Measurements from ENCODE around the gene MPEG1.

The MPEG1 gene

DNA sequence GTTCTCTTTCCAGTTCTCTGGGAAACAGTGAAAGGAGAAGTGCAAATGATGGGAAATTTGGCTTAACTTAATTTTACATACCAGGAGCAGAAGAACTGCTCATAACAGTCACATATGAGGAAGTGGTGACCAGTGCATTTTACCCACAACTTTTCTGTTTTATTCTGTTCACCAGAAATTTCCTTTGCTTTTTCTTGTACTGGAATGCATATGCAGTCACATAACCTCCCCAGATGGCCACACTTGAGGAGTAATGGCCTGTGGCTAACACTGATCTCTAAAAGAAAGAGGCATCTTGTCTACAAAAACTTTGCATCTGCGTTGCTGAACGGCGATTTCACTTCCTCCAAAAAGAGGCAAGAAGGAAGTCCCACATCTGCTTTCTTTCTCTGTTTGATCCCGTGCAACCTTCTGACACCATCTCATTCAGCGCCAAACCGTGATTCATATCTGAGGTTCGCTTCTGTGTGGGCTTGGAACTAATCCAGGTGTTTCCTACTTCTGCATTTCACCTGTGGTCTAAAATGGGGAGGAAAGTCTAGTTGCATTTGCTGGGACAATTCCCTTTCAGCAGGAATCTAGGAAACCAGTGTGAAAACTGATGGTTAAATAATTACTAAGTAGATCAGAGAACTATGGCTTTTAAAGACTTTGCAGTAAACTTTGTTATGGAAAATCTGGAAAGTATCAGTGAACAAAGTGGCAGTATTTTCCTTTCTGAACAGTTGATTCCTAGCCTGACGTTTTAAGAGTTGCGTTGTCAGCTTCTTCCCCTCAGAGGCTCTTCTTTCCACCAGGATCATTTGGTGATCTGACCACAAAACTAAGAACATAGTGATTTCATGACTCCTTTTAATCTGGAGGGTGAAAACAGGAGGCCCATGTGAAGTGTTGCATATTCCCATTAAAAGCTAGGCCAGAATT, 4.2 kb upstream of the MPEG1 start:
- no peak for DNase-seq

GRCh38 chr11:59214141-59214893, 1.6 kb upstream of the MPEG1 start:
- DNase-seq = no peak

GRCh38 chr11:59212222-59212621, 505 bp downstream of the MPEG1 start:
- no peak for DNase-seq

DNA sequence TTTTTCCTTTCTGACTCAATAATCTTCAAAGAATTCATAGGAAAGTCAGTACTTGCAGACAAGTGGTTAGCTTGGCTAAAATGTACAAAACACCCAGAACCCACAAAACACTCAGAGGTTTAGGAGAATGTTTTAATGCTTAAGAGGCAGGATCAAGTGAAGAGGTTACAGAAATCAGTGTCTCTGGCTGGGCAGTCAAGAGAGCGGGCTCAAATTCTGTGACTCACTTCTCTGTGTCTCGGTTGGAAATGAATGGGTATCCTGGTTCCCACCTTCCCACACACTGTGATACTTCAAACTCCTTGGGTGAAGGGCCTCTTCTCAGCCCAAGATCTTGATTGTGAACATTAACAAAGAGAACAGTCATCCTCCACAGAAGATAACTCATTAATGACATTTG, 3.8 kb downstream of the MPEG1 start:
- no peak for DNase-seq

DNA sequence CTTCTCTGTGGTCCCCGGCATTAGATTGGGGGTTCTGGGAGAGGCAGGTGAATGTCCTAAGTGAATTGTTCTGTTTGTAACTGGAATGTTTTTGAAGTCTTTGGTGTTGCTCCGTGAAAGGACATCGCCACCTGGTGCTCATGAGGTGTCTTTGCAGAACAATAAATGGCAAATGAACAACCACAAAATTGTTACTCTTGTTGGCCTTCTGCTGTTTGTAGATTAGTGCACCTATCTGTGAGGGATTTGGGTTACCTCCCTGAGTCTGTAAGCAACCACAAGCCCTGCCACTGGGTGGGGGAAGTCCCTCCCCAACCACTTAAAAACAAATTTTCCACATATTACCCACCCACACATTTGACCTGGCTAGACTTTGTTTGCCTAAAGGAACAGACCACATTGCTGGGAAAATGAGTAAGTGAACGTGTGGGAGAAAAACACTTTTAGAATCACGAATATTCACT, 4.7 kb downstream of the MPEG1 start:
- DNase-seq = peak; percentile 65

DNA sequence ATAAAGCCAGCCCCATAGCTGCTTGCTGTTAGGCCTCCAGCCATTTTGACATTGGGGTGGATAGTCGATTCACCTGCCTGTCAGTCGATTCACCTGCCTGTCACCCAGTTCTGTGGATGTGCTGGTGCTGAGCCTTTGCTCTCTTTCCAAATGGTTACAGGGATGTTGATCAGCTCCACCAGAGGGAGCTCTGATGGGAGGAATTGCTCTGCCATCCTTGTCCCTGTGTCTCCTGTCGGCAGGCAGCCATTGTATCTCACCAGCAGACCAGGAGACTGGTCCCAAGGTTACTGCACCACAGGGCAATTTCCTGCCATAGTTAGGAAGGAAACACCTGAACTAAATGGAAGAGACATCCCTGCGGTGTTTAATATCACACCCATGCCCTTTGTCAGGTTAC, 6.1 kb downstream of the MPEG1 start:
- peak; percentile 68 for DNase-seq

DNA sequence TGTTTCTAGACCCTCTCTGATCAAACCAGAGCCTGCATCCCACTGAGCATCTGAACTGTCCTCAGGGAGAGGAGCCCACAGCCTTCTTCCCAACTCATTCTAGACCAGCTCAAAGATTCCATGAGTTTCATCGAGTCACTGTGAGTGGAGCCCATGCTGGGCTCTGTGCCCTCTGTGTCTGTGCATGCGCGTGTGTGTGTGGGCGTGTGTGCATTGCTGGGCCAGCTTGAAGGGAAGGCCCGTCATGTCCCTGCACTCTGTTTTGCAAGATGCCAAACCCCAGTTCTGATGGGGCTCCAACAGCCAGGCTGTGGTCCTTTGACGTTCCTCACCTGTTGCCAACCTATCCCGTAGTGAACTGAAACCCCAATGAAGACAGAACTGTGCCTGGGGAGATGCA, 7.1 kb downstream of the MPEG1 start:
- DNase-seq = no peak

DNA sequence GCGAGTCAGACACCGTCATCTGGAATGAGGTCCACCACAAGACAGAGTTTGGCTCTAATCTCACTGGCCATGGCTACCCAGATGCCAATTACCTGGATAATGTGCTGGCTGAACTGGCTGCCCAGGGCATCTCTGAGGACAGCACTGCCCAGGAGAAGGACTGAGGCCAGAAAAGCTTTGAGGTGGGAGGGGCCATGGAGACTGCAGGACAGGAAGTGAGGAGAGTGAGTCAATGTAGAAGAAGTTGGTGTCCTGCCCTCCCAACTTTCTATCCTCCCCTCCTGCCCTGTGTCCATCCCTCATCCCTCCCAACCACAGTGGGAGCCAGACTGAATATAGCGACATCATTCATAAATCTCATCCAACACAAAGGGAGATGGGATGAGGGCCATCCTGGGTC, 8.0 kb downstream of the MPEG1 start:
- DNase-seq = no peak

- no peak for DNase-seq
Measured at GRCh38 chr11:59201353-59201752, 11.4 kb downstream of the MPEG1 start.

DNA sequence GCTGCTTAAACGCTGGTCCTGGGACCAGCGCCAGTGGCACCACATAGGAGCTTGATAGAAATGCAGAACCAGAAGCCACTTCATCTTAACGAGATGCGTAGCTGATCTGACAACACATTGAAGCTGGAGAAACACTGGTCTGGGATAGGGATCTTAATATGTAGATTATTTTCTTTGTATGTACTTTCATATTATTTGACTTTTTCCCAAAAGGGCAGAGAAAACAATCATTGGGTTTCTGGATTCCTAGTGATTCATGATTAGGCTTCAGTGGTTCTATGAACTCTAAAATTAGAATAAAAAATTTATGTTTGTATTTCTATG, 12.3 kb downstream of the MPEG1 start:
- DNase-seq = no peak

DNA sequence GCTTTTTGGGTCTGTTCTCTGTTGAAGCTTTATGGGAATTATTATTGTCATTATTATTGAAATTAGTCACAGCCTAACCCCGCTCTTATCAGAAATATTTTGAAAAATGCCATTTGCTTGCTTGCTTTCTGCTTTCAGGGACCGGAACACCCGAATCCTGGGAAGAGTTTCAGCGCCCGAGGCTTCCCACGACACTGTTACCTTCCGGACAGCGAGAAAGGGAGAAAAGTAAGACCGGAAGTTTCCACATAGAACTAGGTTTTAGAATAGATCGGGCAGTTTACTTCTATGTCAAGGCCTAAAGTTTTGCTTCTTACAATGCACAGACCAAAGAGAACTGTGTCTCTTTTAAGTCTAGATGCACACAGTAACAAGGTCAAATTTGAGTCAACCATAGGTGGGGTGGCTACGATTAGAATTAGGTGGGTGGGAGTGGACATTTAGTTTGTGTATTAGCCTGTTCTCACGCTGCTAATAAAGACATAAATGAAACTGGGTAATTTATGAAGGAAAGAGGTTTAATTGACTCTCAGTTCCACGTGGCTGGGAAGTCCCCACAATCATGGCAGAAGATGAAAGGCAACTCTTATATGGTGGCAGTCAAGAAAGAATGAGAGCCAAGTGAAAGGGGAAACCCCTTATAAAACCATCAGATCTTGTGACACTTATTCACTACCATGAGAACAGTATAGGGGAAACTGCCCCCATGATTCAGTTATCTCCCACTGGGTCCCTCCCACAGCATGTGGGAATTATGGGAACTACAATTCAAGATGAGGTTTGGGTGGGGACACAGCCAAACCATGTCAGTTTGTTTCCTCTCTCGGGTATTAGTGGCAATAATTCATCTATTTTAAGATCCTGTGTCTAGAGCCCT, 12.9 kb downstream of the MPEG1 start:
- DNase-seq = no peak

- DNase-seq = no peak
Measured at GRCh38 chr11:59198726-59199125, 14.0 kb downstream of the MPEG1 start.

GRCh38 chr11:59197991-59198390, 14.7 kb downstream of the MPEG1 start:
- no peak for DNase-seq

GRCh38 chr11:59196777-59197176, 15.9 kb downstream of the MPEG1 start:
- DNase-seq = no peak

DNA sequence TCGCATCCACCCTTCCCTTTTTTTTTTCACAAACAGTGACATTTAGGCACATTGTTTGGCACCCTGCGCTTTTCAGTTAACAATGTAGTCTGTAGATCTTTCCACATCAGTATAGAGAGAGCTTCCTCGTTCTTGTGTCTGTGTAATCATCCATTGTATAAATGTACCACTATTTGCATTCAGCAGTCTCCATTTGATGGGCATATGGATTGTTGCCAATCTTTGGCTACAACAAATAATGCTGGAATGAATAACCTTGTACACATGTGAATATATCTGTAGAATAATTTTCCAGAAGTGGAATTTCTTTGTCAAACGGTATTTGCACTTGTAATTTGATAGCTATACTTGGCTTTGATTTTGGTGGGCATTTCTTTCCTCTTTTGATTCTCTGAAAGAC, 17.1 kb downstream of the MPEG1 start:
- DNase-seq = no peak

GRCh38 chr11:59193587-59194130, 19.1 kb downstream of the MPEG1 start:
- DNase-seq = no peak

- no peak for DNase-seq
Measured at GRCh38 chr11:59192446-59193020, 20.2 kb downstream of the MPEG1 start.

DNA sequence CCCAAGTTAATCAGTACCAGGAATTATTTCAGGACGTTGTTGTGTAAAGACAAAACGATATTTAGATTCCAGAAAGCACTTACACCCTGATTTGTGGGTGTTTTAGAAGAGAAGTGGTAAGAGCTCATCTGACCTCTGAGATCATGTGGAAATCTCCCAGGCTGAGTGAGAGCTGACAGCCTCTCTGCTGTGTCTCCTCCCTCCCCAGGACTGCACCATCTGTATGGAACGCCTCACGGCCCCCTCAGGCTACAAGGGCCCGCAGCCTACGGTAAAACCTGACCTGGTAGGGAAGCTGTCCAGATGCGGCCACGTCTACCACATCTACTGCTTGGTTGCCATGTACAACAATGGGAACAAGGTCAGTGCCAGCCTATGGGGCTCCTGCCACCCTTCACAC, 20.8 kb downstream of the MPEG1 start:
- DNase-seq = no peak

- DNase-seq = no peak
Measured at GRCh38 chr11:59191095-59191494, 21.6 kb downstream of the MPEG1 start.

- no peak for DNase-seq
Measured at GRCh38 chr11:59189986-59190385, 22.7 kb downstream of the MPEG1 start.

DNA sequence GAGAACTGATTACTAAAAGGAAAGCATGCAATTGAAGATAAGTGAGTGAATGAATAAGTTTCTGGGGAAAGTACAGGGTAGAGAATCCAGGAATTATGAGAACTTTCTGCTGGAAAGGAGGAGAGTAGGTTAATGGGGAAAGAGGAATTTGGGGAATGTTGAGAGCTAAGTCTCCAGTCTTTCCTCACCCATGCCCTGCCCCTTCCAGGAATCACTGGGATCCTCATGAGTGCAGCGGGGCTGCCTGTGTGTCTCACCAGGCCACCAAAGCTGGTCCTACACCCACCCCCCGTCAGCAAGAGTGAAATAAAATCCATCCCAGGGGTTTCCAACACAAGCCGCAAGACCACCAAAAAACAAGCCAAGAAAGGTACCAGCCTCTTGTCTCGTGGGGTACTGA, 23.8 kb downstream of the MPEG1 start:
- no peak for DNase-seq

GRCh38 chr11:59187587-59187986, 25.1 kb downstream of the MPEG1 start:
- DNase-seq = no peak

DNA sequence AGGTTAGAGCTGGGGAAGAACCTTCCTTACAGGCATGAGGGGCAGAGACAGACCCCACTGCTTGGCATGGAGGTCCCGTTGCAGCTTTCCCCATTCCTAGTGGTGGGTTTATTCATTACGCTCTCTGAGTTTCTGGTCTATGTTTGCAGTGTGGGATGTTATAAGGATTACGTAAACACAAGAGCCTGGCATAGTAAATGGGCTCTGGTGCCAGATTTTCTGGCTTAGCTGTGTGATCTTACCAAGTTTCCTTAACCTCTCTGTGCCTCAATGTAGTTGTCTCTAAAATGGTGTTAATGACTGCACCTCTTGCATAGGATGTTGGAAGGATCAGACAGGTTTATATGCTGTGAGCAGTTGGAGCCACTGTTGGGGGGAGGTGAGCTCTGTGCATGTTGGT, 25.7 kb downstream of the MPEG1 start:
- DNase-seq = no peak

Measured in DMS53 (cell line).